GM12873 (cell line): ENCODE results near the gene MYO5C.

Experiments
- TF ChIP-seq, protein P1 (sequence below): IDR thresholded peaks from 2 replicates; pipeline ENCODE4 v1.5.1; 2012; ENCODE audit warnings: low read depth, mild to moderate bottlenecking, moderate library complexity, low read length, control low read depth; ENCODE audit not compliant: insufficient read depth; ENCODE audit errors: missing control alignments

MYO5C gene

DNA sequence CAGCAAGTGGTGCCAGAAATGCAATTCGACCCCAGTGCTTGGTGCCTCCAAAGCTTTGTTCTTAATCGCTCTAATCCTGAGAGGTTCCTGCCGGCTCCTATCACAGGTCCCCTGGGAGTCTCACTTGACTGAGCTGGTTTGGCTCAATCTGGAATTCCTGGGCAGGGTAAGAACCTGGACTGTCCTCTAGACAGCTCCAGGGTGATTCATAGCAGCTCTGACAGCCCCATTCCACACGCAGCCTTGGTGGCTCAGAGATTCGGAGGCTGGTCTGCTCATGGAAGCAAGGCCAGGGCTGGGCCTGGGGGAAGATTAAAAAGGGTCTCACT, 37.9 kb downstream of the MYO5C start:
- TF ChIP-seq, protein P1, sequence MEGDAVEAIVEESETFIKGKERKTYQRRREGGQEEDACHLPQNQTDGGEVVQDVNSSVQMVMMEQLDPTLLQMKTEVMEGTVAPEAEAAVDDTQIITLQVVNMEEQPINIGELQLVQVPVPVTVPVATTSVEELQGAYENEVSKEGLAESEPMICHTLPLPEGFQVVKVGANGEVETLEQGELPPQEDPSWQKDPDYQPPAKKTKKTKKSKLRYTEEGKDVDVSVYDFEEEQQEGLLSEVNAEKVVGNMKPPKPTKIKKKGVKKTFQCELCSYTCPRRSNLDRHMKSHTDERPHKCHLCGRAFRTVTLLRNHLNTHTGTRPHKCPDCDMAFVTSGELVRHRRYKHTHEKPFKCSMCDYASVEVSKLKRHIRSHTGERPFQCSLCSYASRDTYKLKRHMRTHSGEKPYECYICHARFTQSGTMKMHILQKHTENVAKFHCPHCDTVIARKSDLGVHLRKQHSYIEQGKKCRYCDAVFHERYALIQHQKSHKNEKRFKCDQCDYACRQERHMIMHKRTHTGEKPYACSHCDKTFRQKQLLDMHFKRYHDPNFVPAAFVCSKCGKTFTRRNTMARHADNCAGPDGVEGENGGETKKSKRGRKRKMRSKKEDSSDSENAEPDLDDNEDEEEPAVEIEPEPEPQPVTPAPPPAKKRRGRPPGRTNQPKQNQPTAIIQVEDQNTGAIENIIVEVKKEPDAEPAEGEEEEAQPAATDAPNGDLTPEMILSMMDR: no peak

DNA sequence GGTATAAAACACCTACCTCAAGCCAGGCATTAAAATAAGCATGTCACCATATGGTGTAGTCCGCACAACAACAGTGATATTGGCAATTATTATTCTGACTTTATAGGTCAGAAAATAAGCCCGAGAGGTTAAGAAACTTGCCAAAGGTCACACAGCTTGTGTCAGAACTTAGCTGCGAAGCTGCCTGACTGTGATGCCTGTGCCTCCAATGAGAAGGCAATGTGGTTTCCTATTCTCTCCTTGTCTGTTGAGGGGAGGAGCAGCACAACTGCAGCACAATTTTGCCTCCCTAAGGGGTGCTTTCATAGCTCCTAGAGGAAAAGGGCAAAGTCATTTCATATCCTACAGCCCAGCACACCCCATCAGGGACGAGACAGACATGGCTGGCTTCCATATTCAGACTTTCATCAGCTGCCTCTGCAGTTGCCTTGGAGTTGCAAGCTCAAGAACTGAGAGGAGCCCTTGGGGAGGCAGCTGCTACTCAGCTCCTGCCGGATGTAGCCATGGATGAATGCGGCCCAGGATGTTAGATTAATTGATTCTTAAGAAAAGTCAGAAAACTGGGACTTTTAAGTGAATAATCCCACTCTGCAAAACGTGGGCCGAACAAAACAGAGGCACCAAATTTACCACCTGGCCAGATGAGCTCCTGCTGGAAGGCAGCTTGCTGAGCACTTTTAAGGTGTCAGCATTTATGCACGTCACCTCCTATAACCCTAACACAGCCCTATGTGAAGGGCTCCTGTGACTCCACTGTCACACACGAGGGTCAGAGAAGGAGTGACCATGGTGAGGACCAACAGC, 38.5 kb downstream of the MYO5C start:
- TF ChIP-seq, protein P1: no peak

DNA sequence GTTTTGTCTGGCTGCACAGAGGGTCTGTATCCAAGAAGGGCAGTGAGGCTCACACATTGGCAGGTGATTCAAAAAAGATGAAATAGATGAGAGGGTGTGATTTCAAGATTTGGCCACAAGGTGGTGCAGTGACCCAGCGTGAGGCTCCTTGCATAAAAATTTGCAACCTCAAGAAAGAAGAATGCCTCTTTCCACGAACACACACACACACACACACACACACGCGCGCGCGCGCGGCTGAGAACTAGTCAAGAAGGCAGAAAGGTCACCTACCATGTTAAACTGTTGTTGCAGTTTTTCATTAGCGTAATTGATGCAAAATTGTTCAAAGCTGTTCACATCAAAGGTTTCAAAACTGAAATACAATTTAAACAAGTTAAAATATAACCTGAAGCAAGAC, 39.2 kb downstream of the MYO5C start:
- TF ChIP-seq, protein P1: peak; percentile 82

DNA sequence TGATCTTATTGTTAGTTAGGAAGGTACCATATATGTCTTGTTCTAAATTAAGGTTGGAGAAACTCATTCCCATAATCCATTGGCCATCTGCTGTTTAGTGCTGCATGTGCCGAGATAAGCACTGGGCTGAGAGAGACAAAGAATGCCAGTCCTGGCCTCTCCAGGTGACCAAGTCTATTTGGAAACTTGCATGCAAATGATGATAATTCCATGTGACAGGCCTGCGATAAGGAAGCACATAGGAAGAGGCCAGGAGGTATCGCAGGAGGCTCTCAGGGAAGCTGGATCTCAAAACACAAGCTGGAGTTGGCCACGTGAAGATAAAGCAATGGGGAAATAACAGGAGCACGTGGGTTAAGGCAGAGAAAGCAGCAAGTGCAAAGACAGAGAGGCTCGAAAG, 39.7 kb downstream of the MYO5C start:
- TF ChIP-seq, protein P1: no peak

DNA sequence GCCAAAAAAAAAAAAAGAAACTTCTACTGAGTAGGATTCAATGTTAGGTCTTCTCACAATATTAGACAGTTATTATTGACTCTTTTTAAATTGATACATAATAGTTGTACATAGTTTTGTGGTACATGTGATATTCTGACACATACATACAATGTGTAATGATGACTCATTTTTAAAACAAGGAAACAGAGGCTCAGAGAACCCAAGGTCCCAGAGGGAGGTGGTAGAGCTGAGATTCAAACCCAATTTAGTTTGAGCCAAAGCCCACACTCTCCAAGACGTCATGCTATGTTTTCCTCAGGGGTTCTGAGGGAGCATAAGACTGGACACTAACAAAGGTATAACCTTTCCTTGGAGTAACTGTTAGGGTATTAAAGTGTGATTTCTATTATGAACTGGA, 40.6 kb downstream of the MYO5C start:
- TF ChIP-seq, protein P1: no peak

DNA sequence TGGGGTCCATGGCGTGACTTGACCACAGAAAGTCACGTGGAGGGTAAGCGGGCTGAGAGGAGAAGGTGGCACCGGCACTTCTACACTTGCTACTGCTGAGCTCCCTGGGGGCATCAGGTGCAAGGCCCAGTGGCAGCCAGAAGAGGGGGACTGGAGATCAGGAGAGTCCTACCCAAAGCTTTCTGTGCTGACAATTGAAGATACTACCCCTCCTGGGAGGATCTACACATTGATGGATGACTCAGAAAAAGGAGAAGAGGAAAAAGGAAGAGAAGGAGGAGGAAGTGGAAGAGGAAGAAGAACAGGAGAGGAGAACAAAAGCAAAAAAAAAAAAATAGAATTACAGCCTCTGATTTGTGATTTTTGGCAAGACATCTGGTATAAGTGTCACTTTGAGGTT, 41.2 kb downstream of the MYO5C start:
- TF ChIP-seq, protein P1: peak; percentile 56

DNA sequence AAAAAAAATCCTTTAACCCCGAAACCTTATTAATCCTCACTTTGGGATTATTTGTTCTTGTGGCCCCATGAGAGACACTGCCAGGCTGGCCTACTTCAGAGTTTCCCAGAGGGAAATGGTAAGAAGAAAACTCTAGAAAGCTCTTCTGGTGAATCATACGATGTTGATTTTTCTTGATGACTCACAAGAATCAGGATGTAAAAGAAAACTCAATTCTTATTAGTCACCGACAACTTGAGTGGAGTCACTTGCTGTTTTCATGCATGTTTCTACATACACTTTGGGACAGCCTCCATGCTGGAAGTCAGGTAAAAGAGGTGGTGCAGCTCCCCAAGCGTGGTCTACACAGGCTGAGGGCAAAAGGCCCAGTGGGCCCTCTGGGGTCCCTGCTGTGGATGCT, 42.8 kb downstream of the MYO5C start:
- TF ChIP-seq, protein P1: no peak
